ENCODE data around the gene TUBGCP6.

The TUBGCP6 gene

GRCh38 chr22:50249341-50250248, 4.8 kb upstream of the TUBGCP6 start:
- no peak for DNase-seq

- no peak for DNase-seq
Observed at GRCh38 chr22:50248196-50249081, 3.6 kb upstream of the TUBGCP6 start.

- DNase-seq, result peak; percentile 86
Observed at GRCh38 chr22:50247748-50248147, 2.9 kb upstream of the TUBGCP6 start.

- no peak for DNase-seq
Observed at GRCh38 chr22:50246242-50247175, 1.7 kb upstream of the TUBGCP6 start.

GRCh38 chr22:50245214-50246072, 620 bp upstream of the TUBGCP6 start:
- no peak for DNase-seq

GRCh38 chr22:50243685-50244419, 971 bp downstream of the TUBGCP6 start:
- no peak for DNase-seq

- no peak for DNase-seq
Observed at GRCh38 chr22:50242406-50242949, 2.3 kb downstream of the TUBGCP6 start.

GRCh38 chr22:50238755-50239154, 6.1 kb downstream of the TUBGCP6 start:
- no peak for DNase-seq

- DNase-seq, result no peak
Observed at GRCh38 chr22:50236731-50237409, 8.0 kb downstream of the TUBGCP6 start.

- DNase-seq, result no peak
Observed at GRCh38 chr22:50233223-50233622, 11.6 kb downstream of the TUBGCP6 start.

GRCh38 chr22:50232481-50233151, 12.2 kb downstream of the TUBGCP6 start:
- DNase-seq, result no peak

- DNase-seq, result no peak
Observed at GRCh38 chr22:50229370-50229769, 15.5 kb downstream of the TUBGCP6 start.

GRCh38 chr22:50228366-50228765, 16.5 kb downstream of the TUBGCP6 start:
- DNase-seq, result no peak

GRCh38 chr22:50227579-50228215, 17.1 kb downstream of the TUBGCP6 start:
- no peak for DNase-seq

- DNase-seq, result no peak
Observed at GRCh38 chr22:50226875-50227165, 18.0 kb downstream of the TUBGCP6 start.

- DNase-seq, result no peak
Observed at GRCh38 chr22:50226063-50226874, 18.6 kb downstream of the TUBGCP6 start.

- no peak for DNase-seq
Observed at GRCh38 chr22:50225200-50225969, 19.4 kb downstream of the TUBGCP6 start.
